ENCODE measurements around the gene MXRA7.

DNA sequence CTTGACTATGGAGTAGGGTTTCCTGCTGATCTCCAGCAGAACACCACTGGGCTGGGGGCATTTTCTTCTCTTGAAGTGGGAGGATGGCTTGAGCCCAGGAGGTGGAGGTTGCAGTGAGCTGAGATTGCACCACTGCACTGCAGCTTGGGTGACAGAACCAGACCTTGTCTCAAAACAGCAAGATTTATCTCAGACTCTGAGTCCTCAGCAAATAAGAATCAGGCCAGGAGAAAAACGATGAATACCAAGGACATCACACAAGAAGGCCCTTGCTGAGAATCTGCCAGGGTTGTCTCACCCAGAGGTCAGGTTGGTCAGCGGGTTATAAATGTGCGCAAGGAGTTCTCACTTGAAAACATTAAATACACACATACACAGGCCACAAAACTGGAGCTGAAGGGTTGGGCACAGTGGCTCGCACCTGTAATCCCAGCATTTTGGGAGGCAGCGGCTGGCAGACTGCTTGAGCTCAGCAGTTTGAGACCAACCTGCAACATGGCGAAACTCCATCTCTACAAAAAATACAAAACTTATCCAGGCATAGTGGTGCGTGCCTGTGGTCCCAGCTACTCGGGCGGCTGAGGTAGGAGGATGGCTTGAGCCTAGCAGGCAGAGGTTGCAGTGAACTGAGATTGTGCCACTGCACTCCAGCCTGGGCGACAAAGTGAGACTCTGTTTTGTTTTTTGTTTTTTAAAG, 7.7 kb downstream of the MXRA7 start:
- TF ChIP-seq POLR2A (IDR thresholded peaks at IDR 0.05; ENCODE audit: low read depth, low read length) (no peak), SPI1 (IDR thresholded peaks at IDR 0.05; ENCODE audit: low read depth, low read length) (no peak), POLR2AphosphoS5 (IDR thresholded peaks at IDR 0.05; ENCODE audit: low read depth, low read length) (no peak), POU2F2 (IDR thresholded peaks at IDR 0.05; ENCODE audit: low read depth, low read length) (no peak), PAX5 (IDR thresholded peaks at IDR 0.05; ENCODE audit: insufficient read depth, low read length, severe bottlenecking) (no peak), TAF1 (IDR thresholded peaks at IDR 0.05; ENCODE audit: low read depth, low read length) (no peak)

All from GM12891 (cell line).